H1 (cell line): ENCODE measurements around the gene KIAA0319L. TPM values are rescaled to one million over a fixed set of nuclear protein-coding genes. Genes with fewer than 3 reads are reported as not detected.
"Not testable (repeated sequence)": the region's sequence is repeated elsewhere in the genome, so short reads cannot be mapped to it uniquely, and the experiment has no call there.

Experiments
- CTCF ChIA-PET: fragments of 300-600 bp; sonication (Branson Sonifier 250); formaldehyde crosslinking; loops from one replicate; lab custom pipeline; 2021; ENCODE audit not compliant: partially characterized antibody; lab: Charles Lee
- POLR2A ChIA-PET: fragments of 300-600 bp; sonication (Branson Sonifier 250); formaldehyde crosslinking; loops from one replicate; lab custom pipeline; 2021; ENCODE audit warnings: inconsistent platforms; ENCODE audit not compliant: partially characterized antibody; lab: Charles Lee
- DNase-seq, 2 experiments: peaks; one replicate each; pipeline versions ENCODE4 v3.0.0 to v3.0.0-alpha.2; 2010 to 2022; ENCODE audit warnings: low spot score in 2 of 2, low read depth in 1 of 2, mixed read lengths in 1 of 2
- FAIRE-seq: peaks from 2 replicates; lab custom pipeline; 2011; peaks lifted over from hg19 to GRCh38; lab: Jason Lieb, UNC
- H2AFZ ChIP-seq: 2 replicates; pipeline ENCODE4 v1.8.1; 2012; ENCODE audit warnings: low read length, inconsistent platforms
- H2AK5ac ChIP-seq: 2 replicates; pipeline ENCODE4 v1.6.1; 2013; ENCODE audit warnings: low read depth, low read length
- H2BK120ac ChIP-seq: replicated peaks from 2 replicates; pipeline ENCODE3; 2013; ENCODE audit warnings: low read depth, low read length, inconsistent platforms
- H2BK12ac ChIP-seq: 2 replicates; pipeline ENCODE4 v1.6.1; 2013; ENCODE audit warnings: low read depth, low read length
- H2BK15ac ChIP-seq: 2 replicates; pipeline ENCODE4 v1.6.1; 2013; ENCODE audit warnings: low read length
- H2BK20ac ChIP-seq: 2 replicates; pipeline ENCODE4 v1.6.1; 2013; ENCODE audit warnings: low read length
- H2BK5ac ChIP-seq: 2 replicates; pipeline ENCODE4 v1.6.1; 2013; ENCODE audit warnings: low read depth, low read length
- H3K14ac ChIP-seq: 2 replicates; pipeline ENCODE4 v1.6.1; 2013; ENCODE audit warnings: inconsistent platforms; ENCODE audit not compliant: insufficient read length
- H3K18ac ChIP-seq: 2 replicates; pipeline ENCODE4 v1.6.1; 2013; ENCODE audit warnings: low read length; ENCODE audit errors: extremely low read depth
- H3K23ac ChIP-seq: 2 replicates; pipeline ENCODE4 v1.6.1; 2013; ENCODE audit warnings: inconsistent platforms; ENCODE audit not compliant: insufficient read length
- H3K23me2 ChIP-seq: 2 replicates; pipeline ENCODE4 v1.6.1; 2013; ENCODE audit warnings: low read depth, low read length
- H3K27ac ChIP-seq: 2 replicates; pipeline ENCODE4 v1.6.1; 2011; ENCODE audit warnings: low read depth, low read length, inconsistent platforms
- H3K27me3 ChIP-seq, 4 experiments: replicated peaks in 1 of 4; 1 replicate in 1 of 4; 2 replicates in 3 of 4; pipeline versions ENCODE4 v1.6.1 to v1.8.1; 2011 to 2013; ENCODE audit warnings: low read length in 3 of 4, mild to moderate bottlenecking in 3 of 4, inconsistent platforms in 2 of 4, mixed read lengths in 2 of 4, moderate library complexity in 1 of 4; ENCODE audit not compliant: control insufficient read depth in 3 of 4, insufficient read depth in 3 of 4; ENCODE audit errors: extremely low read depth in 1 of 4
- H3K36me3 ChIP-seq, 4 experiments: 2 replicates each; pipeline versions ENCODE4 v1.6.1 to v1.8.1; 2011 to 2013; ENCODE audit warnings: mild to moderate bottlenecking in 4 of 4, low read length in 3 of 4, moderate library complexity in 2 of 4, control low read depth in 1 of 4, inconsistent platforms in 1 of 4; ENCODE audit not compliant: insufficient read depth in 4 of 4, control insufficient read depth in 2 of 4
- H3K4ac ChIP-seq: replicated peaks from 2 replicates; pipeline ENCODE3; 2013; ENCODE audit warnings: low read length, low read depth, mixed read lengths, inconsistent platforms; ENCODE audit not compliant: insufficient read length
- H3K4me1 ChIP-seq, 4 experiments: replicated peaks in 1 of 4; 1 replicate in 1 of 4; 2 replicates in 3 of 4; pipeline versions ENCODE4 v1.6.1 to v1.8.1; 2011 to 2013; ENCODE audit warnings: low read length in 3 of 4, inconsistent platforms in 2 of 4, mixed read lengths in 1 of 4; ENCODE audit not compliant: insufficient read depth in 4 of 4, control insufficient read depth in 3 of 4
- H3K4me2 ChIP-seq, 2 experiments: 2 replicates each; pipeline versions ENCODE4 v1.6.1 to v1.8.1; 2011 to 2013; ENCODE audit warnings: low read depth in 2 of 2, low read length in 2 of 2, control low read depth in 1 of 2, inconsistent platforms in 1 of 2, mild to moderate bottlenecking in 1 of 2; ENCODE audit not compliant: insufficient read depth in 1 of 2
- H3K4me3 ChIP-seq, 4 experiments: fragments of 200-600, 300-600 bp in 1 of 4; sonication (generic), shearing (Covaris generic), sonication (Bioruptor Twin) in 1 of 4; 2 replicates each; pipeline versions ENCODE4 v1.5.1 to v1.8.1; 2011 to 2016; ENCODE audit warnings: low read length in 4 of 4, low read depth in 3 of 4, control low read depth in 2 of 4, inconsistent platforms in 2 of 4, mild to moderate bottlenecking in 2 of 4, mixed read lengths in 1 of 4, moderate library complexity in 1 of 4; ENCODE audit not compliant: insufficient read depth in 2 of 4; ENCODE audit errors: extremely low read depth in 1 of 4
- H3K56ac ChIP-seq: replicated peaks from 2 replicates; pipeline ENCODE3; 2013; ENCODE audit warnings: low read depth, mild to moderate bottlenecking, mixed read lengths, low read length, inconsistent platforms; ENCODE audit not compliant: insufficient read length
- H3K79me1 ChIP-seq: 2 replicates; pipeline ENCODE4 v1.6.1; 2013; ENCODE audit warnings: low read depth, low read length, control low read depth
- H3K79me2 ChIP-seq, 2 experiments: 2 replicates each; pipeline versions ENCODE4 v1.6.1 to v1.8.1; 2012 to 2013; ENCODE audit warnings: low read length in 2 of 2, mild to moderate bottlenecking in 2 of 2, inconsistent platforms in 1 of 2; ENCODE audit not compliant: insufficient read depth in 2 of 2, control insufficient read depth in 1 of 2
- H3K9ac ChIP-seq, 4 experiments: replicated peaks in 1 of 4; 1 replicate in 1 of 4; 2 replicates in 3 of 4; pipeline versions ENCODE4 v1.6.1 to v1.8.1; 2011 to 2013; ENCODE audit warnings: low read depth in 3 of 4, low read length in 3 of 4, control low read depth in 2 of 4, mild to moderate bottlenecking in 2 of 4, moderate library complexity in 2 of 4, inconsistent platforms in 1 of 4; ENCODE audit errors: extremely low read depth in 1 of 4
- H3K9me3 ChIP-seq, 2 experiments: 2 replicates each; pipeline versions ENCODE4 v1.6.1 to v1.8.1; 2012 to 2013; ENCODE audit warnings: mild to moderate bottlenecking in 2 of 2, moderate library complexity in 2 of 2, control low read depth in 1 of 2, inconsistent platforms in 1 of 2, low read depth in 1 of 2, low read length in 1 of 2, mixed read lengths in 1 of 2; ENCODE audit not compliant: insufficient read depth in 2 of 2
- H4K20me1 ChIP-seq, 2 experiments: replicated peaks in 1 of 2; 2 replicates each; pipeline versions ENCODE3 to v1.8.1; 2011 to 2013; ENCODE audit warnings: inconsistent platforms in 2 of 2, low read length in 2 of 2, mild to moderate bottlenecking in 1 of 2; ENCODE audit not compliant: insufficient read depth in 2 of 2, control insufficient read depth in 1 of 2
- H4K5ac ChIP-seq: 2 replicates; pipeline ENCODE4 v1.6.1; 2013; ENCODE audit warnings: low read length, low read depth, mixed read lengths, inconsistent platforms; ENCODE audit not compliant: insufficient read length
- H4K8ac ChIP-seq: 2 replicates; pipeline ENCODE4 v1.8.0; 2013; ENCODE audit warnings: mild to moderate bottlenecking, moderate library complexity, low read length, inconsistent platforms; ENCODE audit not compliant: insufficient read depth; ENCODE audit errors: extremely low read depth
- H4K91ac ChIP-seq: replicated peaks from 2 replicates; pipeline ENCODE3; 2013; ENCODE audit warnings: low read length, mixed read lengths, inconsistent platforms; ENCODE audit not compliant: insufficient read length
- WGBS, 2 experiments: shearing (Covaris generic) in 1 of 2; methylation state at CpG; one replicate each; pipeline versions ENCODE4 v1.1.6 to v1.1.7; 2013 to 2015; ENCODE audit warnings: low lambda C conversion rate in 2 of 2, mixed read lengths in 2 of 2, inconsistent platforms in 1 of 2, low coverage in 1 of 2, missing lambda C conversion rate in 1 of 2; ENCODE audit not compliant: insufficient replicate concordance in 2 of 2, insufficient coverage in 1 of 2, insufficient read length in 1 of 2; ENCODE audit errors: extremely low coverage in 1 of 2, missing lambda C conversion rate in 1 of 2; 5-methylcytosine and 5-hydroxymethylcytosine counted together
- polyA plus RNA-seq, 7 experiments: library from polyadenylated mRNA; depleted of rRNA in 3 of 7; stranded (reverse) in 5 of 7; unstranded in 2 of 7; fragments of >200 nt in 5 of 7; fragments of 200-250 nt in 2 of 7; gene quantifications; 1 replicate in 5 of 7; 2 replicates in 1 of 7; 4 replicates in 1 of 7; pipeline versions ENCODE4 v1.2.1 to v1.2.3, GENCODE V29; 2011 to 2013; ENCODE audit warnings: missing spikeins in 2 of 7, mixed read lengths in 2 of 7
- total RNA-seq: library from RNA; stranded (reverse); fragmentation: NEBNext Ultra II Directional; extraction: Animal tissue kit (Norgen Biotek cat#: 25700); gene quantifications from 2 replicates; pipeline ENCODE4 v1.2.1, GENCODE V29; 2021

Gene KIAA0319L
- total and polyA plus RNA-seq, 2 of the 8 experiments (the other 6 are each of a cell fraction or from before 2014, with no cell fraction given) = 40.1 to 55.7 TPM

DNA sequence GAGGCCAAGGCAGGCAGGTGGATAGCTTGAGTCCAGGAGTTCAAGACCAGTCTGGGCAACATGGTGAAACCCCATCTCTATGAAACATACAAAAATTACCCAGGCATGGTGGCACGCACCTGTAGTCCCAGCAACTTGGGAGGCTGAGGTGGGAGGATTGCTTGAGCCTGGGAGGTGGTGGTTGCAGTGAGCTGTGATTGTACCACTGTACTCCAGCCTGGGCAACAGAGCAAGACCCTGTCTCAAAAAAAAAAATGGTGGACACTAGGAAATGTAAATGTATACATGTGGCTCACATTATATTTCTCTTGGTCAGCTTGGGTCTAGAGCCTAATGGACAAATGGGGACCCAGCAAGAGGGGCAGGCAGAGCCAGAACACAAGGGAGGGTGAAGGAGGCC is 28.6 kb upstream of the KIAA0319L start:
- H2BK120ac ChIP-seq, H2BK12ac ChIP-seq, H2BK15ac ChIP-seq, H3K4me1 ChIP-seq, H3K18ac ChIP-seq, H2BK5ac ChIP-seq, DNase-seq, H3K9me3 ChIP-seq, H3K4me2 ChIP-seq, H3K4me3 ChIP-seq, H3K79me2 ChIP-seq, H3K4ac ChIP-seq, H3K56ac ChIP-seq, H3K23me2 ChIP-seq, H2AFZ ChIP-seq, H4K91ac ChIP-seq, H3K27ac ChIP-seq, H2BK20ac ChIP-seq, H3K14ac ChIP-seq, H3K79me1 ChIP-seq, H4K5ac ChIP-seq, H3K27me3 ChIP-seq, H4K8ac ChIP-seq, H3K23ac ChIP-seq, H3K36me3 ChIP-seq, H3K9ac ChIP-seq, FAIRE-seq, H2AK5ac ChIP-seq: not testable (repeated sequence)
- H4K20me1 ChIP-seq = peaks cover 0 to 13% of the 10 kb centered on the region in 2 experiments
- ChIA-PET CTCF (interaction anchor here (0.5 to 4.4 kb wide), 9 partner anchors 13 to 478 kb away, joined by 3 to 20 read pairs (median 5); partner anchors contain the start of gene TFAP2E), POLR2A (interaction anchor here (0.6 to 2.7 kb wide), 3 partner anchors 8 to 144 kb away, joined by 3 to 11 read pairs (median 10); no protein-coding TSS in a partner anchor)
- 90% methylated on average over 1 of the region's 1 CpG; no CpG with 5 or more reads in 1 of the 2 experiments for WGBS, 2 experiments
